SIG-M5 (cell line): Measurements from ENCODE around the gene WDFY2.
"Not testable (repeated sequence)": the region's sequence is repeated elsewhere in the genome, so short reads cannot be mapped to it uniquely, and the experiment has no call there.

Source experiments
- DNase-seq: peaks from one replicate; lab custom pipeline; 2025; lab: John Stamatoyannopoulos, UW

WDFY2 gene

GRCh38 chr13:51564252-51564651 is 20.0 kb upstream of the WDFY2 start:
- DNase-seq = no peak

DNA sequence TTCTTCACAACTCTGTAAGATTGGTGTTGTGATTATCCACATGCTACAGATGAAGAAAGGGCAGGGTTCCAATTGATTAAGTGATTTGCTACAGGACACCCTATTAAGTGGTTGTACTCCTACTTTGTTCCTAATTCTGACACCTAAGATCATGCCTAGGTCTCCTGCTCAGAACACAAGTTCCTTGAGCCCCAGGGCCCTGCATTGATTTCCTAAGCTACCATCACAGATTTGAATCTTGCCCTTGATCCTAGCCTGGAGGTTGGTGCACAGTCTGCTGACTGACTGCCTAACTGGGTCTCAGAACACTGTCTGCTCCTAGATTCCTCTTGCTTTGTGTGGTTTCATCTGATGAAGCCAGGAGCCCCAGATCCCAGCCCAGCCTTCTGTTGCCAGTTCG is 19.6 kb upstream of the WDFY2 start:
- no peak for DNase-seq

GRCh38 chr13:51569001-51569400 is 15.3 kb upstream of the WDFY2 start:
- not testable (repeated sequence) for DNase-seq

GRCh38 chr13:51576754-51577153 is 7.5 kb upstream of the WDFY2 start:
- DNase-seq = no peak

GRCh38 chr13:51577690-51578089 is 6.6 kb upstream of the WDFY2 start:
- DNase-seq = no peak

GRCh38 chr13:51579676-51580075 is 4.6 kb upstream of the WDFY2 start:
- DNase-seq = no peak

DNA sequence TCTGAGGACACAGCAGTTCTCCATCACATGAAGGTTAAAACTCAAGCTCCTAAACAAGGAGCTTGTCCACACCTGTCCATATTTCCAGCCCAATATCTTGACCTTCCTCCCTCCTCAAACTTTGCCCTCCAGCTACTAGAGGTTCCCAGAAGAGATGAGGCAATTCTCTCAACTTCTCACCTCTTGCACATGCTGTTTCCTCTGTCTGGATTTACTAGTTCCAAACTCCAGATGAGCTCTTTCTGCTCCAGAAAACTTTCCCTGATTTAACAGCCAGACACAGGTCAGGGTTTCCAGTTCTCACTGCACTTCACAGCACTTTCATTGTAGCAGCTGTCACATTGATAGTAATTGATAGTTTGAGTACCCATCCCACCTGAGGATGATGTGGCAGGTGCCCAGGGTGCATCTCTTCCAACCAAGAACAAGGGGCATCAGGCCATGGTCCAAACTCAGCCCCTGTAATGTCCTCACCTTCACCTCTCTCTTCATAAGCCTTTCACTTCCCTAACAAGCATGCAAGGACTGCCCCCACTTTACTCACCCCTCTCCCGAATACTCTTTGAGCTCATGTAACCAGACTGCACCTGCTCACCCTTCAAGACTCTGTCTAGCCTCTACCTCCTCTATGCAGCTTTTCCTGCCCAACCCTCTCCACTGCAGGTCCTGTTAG is 3.0 kb upstream of the WDFY2 start:
- DNase-seq = no peak

- no peak for DNase-seq
Measured at GRCh38 chr13:51583469-51583874, 790 bp upstream of the WDFY2 start.

DNA sequence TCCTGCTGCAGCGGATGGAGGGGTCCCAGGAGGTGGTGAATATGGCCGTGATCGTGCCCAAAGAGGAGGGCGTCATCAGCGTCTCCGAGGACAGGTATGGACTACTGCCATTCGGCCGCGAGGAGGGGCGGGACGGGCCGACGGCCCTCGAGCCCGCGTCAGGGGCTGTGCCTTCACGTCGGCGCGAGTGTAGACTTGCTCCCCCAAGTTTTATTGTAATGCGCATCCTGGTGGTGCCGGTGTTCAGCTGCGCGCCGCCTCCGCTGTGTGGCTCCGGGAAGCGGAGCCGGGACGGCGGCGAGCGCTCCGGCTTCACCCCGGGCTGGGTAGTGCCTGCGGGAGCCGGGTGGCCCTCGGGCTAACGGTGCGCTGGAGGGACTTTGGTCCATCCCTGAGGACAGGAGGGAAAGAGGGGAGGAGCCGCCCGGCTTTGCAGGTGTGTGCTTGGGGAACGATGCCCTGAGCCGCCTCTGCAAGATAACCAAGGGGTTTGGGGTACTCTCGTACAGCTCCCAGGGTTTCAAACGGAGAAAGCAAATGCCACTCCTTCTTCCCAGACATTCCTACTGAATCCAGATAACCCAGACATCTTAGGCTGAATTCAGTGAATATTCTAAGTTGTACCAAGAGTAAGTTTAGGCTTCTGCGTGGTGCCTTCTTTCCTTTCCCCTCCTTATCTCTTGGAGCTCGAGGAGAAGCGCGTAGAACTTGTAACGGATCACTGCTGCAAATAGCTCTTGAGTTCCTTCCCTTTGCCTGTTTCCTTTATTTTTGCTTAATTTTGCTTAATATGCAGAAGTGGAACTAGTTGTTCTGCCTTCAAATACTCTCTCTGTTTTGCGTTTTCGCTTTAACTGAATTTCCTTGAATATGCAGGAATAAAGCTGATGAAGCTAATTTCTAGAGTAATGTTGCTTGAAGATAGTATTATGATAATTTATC is 740 bp downstream of the WDFY2 start:
- peak; percentile 43 for DNase-seq

- no peak for DNase-seq
Measured at GRCh38 chr13:51585696-51586095, 1.4 kb downstream of the WDFY2 start.

GRCh38 chr13:51587372-51587771 is 3.1 kb downstream of the WDFY2 start:
- no peak for DNase-seq

- DNase-seq = no peak
Measured at GRCh38 chr13:51588406-51588949, 4.2 kb downstream of the WDFY2 start.

GRCh38 chr13:51589793-51590192 is 5.5 kb downstream of the WDFY2 start:
- no peak for DNase-seq

GRCh38 chr13:51590231-51590970 is 6.1 kb downstream of the WDFY2 start:
- DNase-seq = no peak

DNA sequence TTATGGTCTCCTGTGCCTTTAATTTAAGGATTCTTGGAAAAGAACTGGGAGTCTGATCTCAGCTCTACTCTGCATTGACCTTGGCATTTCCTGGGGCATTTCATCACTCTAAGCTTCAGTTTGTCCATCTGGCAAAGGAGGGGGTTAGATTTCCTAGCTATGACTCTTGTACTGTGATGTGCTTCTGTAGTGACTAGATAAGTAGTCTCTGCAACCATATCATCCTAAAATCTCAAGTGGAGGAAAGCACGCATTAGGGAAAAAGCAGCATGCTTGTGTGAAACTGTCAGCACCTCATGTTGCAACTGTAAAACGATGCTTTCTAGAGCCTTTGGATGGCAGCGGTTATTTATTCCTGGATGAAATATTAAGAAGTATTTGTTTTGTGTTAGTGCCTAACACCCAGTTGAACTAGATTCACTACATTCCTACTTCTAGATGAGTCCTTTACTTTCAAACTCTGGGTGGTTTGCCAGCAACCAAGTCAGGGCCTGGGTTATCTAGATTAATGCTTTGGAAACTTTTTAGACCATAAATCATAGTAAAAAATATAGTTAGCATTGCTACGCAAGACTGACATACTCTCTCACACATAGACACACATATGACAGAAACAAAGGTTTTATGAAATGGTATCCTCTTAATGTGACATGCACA is 6.8 kb downstream of the WDFY2 start:
- no peak for DNase-seq

GRCh38 chr13:51591938-51592337 is 7.7 kb downstream of the WDFY2 start:
- DNase-seq = not testable (repeated sequence)

GRCh38 chr13:51594432-51594831 is 10.2 kb downstream of the WDFY2 start:
- no peak for DNase-seq

DNA sequence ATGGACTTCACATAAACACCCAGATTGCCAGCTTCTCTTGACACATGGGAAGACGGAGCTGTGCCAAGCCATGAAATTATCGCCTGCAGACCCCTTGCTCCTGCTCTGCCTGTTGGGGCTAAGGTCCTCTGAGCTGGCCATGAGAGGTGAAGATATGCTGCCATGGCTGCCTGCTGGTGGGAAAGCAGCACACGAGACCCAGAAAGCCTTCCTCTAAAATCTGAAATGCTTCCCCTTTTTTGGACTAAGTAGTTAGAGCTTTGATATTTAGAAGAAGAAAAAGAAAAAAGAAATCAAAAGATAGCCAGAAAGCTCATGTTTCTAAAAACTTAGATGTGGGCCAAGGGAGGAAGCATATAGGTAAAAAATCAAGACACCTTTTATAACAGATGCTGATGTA is 11.2 kb downstream of the WDFY2 start:
- DNase-seq = no peak

- DNase-seq = no peak
Measured at GRCh38 chr13:51596541-51596940, 12.3 kb downstream of the WDFY2 start.

- no peak for DNase-seq
Measured at GRCh38 chr13:51599444-51600176, 15.3 kb downstream of the WDFY2 start.

DNA sequence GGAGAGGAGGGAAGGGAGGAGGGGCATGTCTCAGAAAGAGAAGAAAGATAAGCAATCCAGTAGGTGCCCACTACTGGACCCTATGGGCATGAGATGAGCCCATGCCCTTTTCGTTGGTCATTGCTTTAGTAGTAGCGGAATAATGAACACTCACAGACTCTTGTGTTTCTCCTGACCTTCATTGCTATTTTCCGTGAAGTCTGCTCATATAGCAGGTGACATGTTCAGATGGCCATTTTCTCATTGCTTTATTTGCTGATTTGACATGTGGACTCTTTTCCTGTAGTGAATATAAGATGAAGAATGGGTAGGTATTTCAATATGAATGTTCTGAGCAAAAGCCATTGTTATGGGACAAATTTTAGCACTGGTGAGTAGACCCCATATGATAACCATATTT is 16.4 kb downstream of the WDFY2 start:
- DNase-seq = no peak
